ENCODE results near the gene LARGE2.

Gene LARGE2

GRCh38 chr11:45918962-45919675, 3.3 kb upstream of the LARGE2 start:
- peak overlapping the region; percentile 90 for H3K27ac ChIP-seq
- TF ChIP-seq CTCF (conservative IDR thresholded peaks at IDR 0.05) (no peak), ZFX (IDR thresholded peaks at IDR 0.05) (no peak)

- TF ChIP-seq ZFX (IDR thresholded peaks at IDR 0.05) (no peak), CTCF (conservative IDR thresholded peaks at IDR 0.05) (no peak)
- H3K27ac ChIP-seq: peak overlapping the region; percentile 90
Measured at GRCh38 chr11:45919806-45920530, 2.5 kb upstream of the LARGE2 start.

- TF ChIP-seq CTCF (conservative IDR thresholded peaks at IDR 0.05): no peak
- H3K27ac ChIP-seq: peak overlapping the region; percentile 90
Measured at GRCh38 chr11:45920531-45921477, 1.7 kb upstream of the LARGE2 start.

- peak overlapping the region; percentile 90 for H3K27ac ChIP-seq
Measured at GRCh38 chr11:45921561-45922424, 663 bp upstream of the LARGE2 start.

GRCh38 chr11:45924036-45924915, 1.8 kb downstream of the LARGE2 start:
- no peak for TF ChIP-seq ZFX (IDR thresholded peaks at IDR 0.05)
- no peak for TF ChIP-seq CTCF (conservative IDR thresholded peaks at IDR 0.05)
- H3K27ac ChIP-seq: no peak overlapping the region

More at GRCh38 chr11:45921561-45922424, 663 bp upstream of the LARGE2 start:
- TF ChIP-seq ZFX (IDR thresholded peaks at IDR 0.05) (peak; percentile 48; the same call in 1 of the 2 replicates), CTCF (conservative IDR thresholded peaks at IDR 0.05) (no peak)

- no peak for TF ChIP-seq ZFX (IDR thresholded peaks at IDR 0.05)
- no peak for TF ChIP-seq CTCF (conservative IDR thresholded peaks at IDR 0.05)
- H3K27ac ChIP-seq: no peak overlapping the region
Measured at GRCh38 chr11:45924927-45925326, 2.5 kb downstream of the LARGE2 start.
